Stimulated activated CD4-positive, alpha-beta T cell treated with anti-CD3 and anti-CD28 coated beads, TNF-alpha, amount 100 ng/mL, for 48 hours (primary cell): ENCODE measurements around the gene ECT2L.
A peak's percentile ranks its signal among the peaks of the same experiment; 100 is the strongest.

ENCODE experiments used
- DNase-seq, 3 donors: peaks; one replicate each; pipeline ENCODE4 v3.0.0-alpha.2; 2020; ENCODE audit warnings: low read depth in 3 of 3

ECT2L gene, protein sequence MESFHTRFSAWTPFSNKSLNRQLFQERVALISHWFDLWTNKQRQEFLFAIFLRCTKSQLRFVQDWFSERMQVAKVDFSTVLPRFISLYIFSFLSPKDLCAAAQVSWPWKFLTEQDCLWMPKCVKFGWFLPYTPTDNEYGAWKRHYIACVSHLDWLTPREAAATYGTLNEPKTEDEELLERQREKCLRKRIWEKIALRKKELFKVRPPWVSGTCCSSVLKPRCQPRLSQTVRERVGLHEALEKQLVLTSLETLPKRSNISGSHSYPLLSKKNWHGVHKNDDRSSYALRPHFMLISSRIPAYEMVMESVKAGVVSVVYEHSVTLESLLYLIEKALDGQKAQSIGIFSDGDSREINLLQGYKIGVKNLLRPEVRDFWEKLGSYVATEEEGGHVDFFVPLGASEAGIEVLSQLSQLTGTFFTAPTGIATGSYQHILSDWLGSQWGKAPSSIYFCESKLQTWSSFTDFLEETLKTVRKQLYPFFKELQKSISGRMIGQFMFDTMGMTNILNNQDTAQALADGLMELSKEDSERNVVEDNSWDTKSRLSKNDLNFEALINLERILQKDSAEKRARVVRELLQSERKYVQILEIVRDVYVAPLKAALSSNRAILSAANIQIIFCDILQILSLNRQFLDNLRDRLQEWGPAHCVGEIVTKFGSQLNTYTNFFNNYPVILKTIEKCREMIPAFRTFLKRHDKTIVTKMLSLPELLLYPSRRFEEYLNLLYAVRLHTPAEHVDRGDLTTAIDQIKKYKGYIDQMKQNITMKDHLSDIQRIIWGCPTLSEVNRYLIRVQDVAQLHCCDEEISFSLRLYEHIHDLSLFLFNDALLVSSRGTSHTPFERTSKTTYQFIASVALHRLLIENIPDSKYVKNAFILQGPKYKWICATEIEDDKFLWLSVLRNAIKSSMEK

DNA sequence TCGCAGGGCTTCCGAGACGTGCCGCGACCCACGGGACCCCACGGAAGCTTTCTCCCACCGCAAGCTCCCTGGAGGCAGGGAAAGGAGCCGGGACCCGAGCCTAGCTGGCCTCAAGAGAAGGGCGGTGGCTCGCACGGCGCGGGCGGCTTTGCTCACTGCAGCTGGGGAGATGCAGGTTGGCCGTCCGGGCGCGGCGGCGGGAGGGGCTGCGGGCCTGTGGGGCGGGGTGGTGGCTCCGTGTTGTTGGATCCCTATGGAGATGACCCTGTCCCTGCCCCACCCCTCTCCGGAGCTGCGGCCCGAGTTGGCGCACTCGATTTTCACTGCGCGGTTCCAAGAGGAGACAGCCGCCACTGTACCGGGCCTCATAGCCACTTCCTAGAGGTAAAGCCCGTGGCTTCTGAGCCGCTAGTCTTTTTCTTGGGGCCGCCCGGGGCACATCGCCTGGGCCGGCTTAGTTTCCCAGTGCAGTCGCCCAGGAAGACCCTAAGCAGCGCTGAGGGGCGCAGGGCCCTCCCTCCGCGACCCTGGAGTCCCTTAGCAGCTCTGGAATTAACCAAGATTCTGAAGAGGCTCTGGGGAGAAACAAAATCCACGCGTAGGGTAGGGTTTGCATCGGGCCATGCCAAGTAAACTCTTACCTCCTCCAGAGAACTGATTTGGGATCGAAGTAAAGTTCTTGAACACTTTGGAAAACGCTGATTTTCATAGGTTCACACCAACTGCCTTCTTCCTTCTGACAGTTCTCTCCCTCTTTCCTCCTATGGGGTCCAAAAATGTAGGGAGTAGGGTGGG lies at the start of gene ECT2L:
ECT2L (plus strand) TSS at position 279 of the 795 bp plus-strand sequence. CDS start 17,188 bp downstream, outside the sequence.
- no peak for DNase-seq

DNA sequence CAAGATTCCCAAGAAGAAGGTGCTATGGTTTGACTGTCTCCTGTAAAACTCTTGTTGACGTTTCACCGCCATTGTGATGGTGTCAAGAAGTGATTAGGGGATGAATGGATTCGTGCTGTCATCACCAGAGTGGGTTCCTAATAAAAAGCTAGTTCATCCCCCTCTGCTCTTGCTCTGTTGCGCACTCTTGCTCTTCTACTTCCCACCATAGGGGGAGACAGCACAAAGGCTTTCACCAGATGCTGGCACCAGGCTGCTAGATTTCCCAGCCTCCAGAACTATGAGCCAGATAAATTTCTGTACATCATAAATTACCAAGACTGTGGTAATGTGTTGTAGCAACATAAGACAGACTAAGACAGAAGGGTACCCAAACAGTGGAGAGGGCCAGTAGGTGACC lies 43.9 kb upstream of the ECT2L start:
- no peak for DNase-seq

DNA sequence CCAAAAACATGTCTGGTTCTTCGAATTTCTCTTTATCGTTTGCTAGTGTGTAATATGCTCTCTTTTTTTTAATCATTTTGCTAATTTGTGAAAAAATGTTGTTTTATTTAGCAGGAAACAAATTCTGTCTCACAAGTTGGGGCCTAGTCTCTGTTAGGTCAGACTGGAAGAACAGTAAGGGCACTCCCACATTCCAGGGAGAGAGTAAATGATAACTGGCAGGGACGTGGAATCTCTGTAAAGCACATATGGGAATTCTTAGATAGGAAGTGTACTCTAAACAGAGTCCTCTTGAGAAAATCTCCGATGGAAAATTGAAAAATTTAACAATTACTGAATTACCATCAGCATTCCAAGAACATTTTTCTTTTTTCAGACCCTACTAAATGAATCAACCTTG lies 38.8 kb upstream of the ECT2L start:
- DNase-seq: no peak

DNA sequence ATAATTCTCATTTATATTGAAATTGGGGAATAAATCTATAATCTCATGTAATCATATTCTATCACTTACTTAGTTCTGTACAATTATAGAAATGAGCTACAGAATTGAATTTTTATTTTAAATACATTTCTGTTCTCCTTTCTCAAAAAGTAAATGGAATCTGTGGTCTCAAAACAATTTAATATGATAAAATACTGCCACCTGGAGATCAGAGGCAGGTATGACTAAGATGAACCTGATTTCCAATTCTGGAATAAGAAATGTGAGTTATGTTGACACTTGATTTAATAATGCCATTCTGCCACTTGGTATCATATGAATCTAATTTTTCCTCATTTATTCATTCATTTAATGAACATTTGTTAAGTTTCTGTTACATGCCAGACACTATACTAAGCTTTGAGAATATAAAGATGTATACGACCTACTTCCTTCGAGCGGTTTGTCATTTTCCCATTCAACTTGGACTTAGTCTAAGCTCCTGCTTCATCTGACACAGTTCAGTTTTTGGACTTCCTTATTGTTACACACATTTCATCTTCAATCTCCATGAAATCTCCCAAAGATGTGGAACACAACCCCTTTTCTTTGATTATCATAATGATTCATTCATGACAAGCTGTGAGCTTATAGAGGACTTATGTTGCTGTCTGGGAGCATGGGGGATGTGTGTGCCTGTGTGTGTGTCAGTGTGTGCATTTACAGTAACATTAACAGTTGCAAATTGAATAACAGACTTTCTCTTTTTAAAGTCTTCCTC lies 29.8 kb upstream of the ECT2L start:
- DNase-seq: no peak

DNA sequence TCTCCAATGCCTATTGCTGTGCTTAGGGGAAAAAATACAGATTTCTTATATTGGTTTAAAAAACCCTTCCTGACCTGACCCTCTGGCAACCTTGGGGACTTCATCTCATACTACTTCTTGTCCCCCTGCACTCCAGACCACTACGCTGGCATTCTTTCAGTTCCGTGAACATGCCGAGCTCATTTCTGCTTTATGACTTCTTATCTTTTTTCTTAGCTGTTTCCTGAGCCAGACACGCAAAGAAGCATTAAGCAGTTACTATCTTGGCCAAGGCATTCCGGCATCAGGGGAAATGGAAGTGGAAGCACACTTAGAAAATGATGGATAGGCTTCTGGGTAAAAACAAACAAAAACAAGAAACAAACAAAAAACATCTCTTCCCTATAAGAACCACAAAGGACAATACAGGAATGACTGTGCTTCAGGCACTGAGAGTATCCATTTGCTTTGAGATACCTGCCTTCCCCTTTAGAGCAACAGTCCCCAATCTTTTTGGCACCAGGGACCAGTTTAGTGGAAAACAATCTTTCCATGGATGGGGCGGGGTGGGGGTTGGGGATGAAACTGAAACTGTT lies 26.7 kb upstream of the ECT2L start:
- DNase-seq: no peak

DNA sequence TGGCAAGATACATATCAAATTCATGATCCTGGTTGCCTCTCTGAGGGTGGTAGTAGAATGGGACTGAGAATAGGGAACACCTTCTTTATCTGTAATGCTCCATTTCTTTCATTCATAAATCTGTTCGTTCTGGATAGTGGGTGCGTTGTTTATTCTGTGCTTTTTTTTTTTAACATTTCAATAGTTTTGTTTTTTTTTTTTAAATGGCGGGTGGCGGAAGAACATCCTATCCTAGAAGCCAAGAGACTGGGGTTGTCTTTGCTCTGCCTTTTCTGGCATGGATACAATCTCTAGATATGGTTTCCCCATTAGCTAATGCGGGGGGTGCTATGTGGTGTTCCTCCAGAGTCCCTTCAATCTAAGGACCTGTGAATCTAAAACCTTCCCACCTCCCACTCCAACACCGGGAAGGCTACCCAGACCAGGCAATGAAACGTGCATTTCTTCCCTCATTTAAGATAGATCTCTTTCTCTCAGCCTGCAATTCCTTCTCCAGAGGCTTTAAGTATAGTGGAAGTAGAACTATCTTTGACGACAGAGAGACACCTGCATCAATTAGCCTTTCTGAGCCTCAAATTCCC lies 23.2 kb upstream of the ECT2L start:
- DNase-seq: no peak

DNA sequence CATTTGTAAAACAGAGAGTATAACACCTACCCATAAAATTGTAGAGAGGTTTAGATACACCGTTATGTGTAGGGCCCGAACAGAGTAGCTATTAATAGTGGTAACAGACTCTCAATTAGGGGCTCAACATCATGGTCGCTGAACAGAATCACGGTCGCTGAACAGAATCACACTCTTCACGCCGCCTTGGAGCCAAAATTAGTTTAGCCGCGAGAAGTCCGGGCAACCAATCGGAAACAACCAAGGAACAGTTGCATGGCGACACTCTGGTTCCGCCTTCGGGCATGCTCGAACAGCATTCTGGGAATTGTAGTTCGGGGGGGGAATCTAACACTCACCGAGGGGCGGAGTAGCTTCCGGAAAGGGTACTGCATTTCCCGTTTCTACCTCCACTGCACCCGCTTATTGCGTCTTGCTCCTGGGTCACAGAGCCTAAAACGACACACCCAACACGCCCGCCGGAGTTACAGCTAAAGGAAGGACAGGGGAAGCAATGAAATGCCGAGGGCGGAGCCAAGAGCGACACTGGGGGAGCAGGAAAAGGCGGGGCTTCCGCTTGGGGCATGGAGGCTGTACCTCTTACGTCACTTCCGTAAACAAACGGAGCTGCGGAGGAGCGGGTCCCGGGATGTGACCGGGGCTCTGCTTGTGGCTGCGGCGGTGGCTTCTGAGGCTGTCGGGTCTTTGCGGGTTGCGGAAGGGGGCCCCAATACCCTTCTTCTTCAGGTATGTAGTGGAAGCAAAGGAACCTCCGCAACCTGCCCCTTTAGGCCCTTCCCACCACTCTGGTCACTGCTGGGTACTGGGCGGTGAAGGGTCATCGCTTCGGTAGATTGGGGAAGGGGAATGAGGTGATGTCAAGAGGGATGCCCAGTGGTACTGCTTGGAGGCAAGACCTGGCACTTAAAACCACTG lies 22.5 kb upstream of the ECT2L start, which contains the start of gene CCDC28A:
CCDC28A (plus strand) TSS at position 593 of the 915 bp plus-strand sequence. CDS start 2,352 bp downstream, outside the sequence.
- peak; percentile 85 to 91 (median 86) for DNase-seq

DNA sequence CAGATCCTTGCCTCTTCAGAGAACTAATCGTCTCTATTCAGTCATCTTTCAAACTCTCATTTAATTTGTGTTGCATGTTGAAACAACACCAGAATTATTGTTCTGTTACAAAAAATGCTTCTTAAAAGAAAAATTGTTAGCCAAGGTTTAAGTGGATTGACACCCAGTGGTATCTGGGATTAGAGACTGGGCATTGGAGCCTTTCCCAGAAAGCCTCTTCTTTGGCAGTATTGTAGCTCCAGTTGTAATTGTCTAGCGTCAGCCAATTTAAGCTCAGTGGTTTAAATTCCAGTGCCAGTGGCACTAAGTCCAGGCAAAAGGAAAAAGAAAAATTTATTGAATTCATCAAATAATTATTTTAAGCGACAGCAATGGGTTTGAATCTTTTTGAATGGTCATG lies 21.5 kb upstream of the ECT2L start:
- no peak for DNase-seq

DNA sequence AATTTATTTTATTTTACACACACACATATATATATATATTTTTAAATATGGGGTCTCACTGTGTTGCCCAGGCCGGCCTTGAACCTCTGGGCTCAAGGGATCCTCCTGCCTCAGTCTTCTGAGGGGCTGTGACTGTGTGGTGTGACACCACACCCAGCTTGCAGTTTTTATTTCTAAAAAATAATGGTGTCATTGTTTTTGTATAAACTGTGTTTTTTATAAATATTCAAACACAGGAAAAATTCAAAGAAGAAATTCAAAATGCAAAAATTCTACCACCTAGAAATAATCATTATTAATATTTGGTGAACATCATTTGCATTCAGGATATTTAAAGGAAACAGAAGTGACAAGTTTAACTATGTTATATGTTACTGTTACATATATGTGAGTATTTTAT lies 19.2 kb upstream of the ECT2L start:
- no peak for DNase-seq

DNA sequence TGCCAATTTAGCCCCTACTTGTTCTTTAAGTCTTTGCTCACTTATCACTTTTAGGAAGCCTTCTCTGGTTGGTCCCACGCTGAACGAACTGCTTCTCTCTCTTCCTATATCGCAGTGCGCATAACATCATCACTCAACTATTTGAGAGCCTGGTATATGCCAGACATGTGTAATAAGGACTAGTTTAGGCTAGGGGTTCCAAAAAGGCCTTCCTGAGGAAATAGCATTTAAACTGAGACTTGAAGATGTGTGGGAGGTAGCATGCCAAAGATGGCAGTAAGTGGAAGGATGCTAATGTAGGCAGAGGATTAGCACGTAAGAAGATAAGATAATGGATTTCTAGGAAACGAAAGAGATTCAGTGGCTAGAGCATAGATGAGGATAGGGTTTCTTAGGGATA lies 17.6 kb upstream of the ECT2L start:
- DNase-seq: no peak

DNA sequence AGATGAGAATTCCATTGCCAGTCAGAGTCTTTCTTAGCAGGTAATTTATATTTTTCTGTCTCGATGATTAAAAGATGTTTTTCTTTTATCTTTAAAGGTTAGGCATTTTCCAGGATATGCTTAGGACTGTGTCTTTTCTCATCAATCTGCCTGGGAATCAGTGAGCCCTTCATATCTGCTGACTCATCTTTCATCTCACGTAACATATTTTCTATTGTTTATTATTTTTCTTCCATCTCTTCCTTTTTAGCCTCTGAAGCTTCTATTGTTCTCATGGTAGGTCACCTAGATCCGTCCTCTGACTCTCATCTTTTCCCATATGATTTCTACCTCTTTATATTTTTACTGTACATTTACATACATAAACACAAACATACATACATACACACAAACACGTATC lies 13.6 kb upstream of the ECT2L start:
- DNase-seq: no peak

DNA sequence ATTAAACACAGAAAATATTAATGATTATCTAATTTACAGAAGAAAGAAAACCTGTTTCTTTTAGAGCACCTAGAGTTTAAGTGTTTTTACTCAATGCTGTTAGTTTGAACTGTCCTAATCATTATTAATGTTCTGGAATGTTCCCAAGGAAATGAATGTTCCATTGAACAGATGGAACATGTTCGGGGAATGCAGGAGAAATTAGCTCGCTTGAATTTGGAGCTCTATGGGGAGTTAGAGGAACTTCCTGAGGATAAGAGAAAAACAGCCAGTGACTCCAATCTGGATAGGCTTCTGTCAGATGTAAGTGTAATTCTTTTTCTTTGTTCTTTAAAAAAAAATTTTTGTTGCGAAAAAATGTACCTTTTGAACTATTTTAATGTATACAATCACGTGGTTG lies 10.8 kb upstream of the ECT2L start:
- no peak for DNase-seq

DNA sequence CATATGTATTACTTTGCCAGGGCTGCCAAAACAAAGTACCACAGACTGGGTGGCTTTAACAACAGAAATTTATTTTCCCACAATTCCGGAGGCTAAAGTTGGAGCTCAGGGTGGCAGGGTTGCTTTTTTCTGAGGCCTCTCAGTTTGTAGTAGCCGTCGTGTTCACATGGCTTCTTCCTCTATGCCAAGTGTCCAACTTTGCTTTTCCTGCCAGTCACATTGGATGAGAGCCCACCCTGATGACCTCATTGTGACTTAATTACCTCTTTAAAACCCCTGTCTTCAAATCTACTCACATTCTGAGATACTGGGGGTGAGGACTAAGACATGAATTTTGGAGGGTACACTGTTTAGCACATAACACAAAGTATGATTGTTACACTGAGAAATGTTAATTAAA lies 9.9 kb upstream of the ECT2L start:
- DNase-seq: no peak

DNA sequence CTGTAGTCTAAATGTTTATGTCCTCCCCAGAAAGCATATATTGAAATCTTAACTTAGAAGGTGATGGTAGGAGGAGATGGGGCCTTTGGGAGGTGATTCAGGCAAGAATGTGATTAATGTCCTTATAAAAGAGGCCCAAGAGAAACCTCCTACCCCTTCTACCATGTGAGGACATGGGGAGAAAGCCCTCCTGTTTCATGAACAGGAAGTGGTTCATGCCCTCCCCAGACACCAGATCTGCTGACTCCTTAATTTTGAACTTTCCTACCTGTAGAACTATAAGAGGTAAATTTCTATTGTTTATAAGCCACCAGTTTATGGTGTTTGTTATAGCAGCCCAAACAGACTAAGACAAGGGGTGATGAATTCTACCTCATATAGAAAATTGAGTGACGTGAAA lies 8.7 kb upstream of the ECT2L start:
- no peak for DNase-seq

DNA sequence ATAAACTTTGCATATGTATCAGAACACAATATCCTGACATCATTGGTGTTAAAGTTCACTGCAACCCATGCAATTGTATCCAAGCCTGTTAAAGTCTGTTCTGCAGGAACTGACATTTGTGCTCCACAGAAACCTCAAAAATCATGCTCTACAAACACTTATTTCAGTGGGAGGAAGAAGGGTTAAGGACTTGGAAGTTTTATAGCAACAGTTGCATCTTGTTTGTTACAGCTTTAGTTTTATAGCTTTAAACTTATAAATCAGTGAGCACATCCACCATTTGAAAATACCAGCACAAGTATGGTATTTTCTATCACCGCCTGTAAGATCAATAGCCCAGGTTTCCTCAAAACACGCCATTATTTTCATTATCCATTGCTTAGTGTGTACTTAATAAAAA lies 884 bp downstream of the ECT2L start:
- no peak for DNase-seq

DNA sequence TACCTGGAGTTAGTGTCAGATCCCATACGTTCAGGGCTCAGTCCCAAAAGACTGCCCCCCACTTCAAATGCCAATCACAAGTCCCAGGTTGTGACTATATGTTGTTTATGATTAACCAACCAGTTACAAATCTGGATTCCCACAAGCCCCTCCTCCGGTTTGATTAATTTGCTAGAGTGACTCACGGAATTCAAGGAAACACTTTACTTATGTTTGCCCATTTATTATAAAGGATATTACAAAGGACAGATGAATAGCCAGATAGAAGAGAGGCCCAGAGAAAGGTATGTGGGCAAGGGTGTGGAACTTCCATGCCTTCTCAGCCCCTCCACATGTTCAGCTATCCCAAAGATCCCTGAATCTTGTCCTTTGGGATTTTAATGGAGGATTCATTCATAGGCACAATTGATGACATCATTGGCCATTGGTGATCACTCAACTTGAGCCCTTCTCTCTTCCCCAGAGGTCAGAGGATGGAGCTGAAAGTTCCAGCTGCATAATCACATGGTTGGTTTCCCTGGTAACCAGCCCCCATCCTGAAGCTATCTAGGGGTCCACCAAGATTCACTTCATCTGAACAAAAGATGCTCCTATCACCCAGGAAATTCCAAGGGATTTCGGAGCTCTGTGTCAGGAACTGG lies 2.0 kb downstream of the ECT2L start:
- DNase-seq: no peak

DNA sequence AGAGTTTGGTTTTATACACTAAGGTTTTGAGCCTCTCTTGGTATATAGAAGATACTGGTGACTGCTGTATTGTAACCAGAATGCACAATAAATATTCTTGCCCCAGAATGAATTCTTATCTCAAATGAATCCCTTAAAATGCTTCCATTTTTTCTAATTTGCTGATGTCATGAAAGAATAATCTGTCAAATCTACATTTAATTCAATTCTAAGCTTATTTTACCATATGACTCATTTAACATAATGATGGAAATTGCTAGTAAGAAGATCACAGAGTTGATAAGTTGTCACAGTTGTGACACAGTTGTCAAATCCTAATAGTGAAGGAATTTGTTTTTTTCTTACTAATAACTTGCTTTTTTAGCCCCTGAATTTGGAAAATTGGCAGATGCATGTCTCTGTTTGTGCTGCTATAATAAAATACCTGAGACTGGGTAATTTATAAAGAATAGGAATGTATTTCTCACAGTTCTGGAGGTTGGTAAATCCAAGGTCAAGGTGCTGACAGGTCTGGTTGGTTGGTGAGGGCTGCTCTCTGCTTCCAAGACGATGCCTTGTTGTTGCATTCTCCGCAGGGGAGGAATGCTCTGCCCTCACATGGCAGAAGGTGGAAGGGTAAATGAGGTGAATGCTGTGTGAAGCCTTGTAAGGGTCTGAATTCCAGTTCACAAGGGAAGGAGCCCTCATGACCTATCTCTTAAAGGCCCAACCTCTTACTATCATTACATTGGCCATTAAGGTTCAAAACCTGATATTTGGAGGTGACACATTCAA lies 4.7 kb downstream of the ECT2L start:
- no peak for DNase-seq

DNA sequence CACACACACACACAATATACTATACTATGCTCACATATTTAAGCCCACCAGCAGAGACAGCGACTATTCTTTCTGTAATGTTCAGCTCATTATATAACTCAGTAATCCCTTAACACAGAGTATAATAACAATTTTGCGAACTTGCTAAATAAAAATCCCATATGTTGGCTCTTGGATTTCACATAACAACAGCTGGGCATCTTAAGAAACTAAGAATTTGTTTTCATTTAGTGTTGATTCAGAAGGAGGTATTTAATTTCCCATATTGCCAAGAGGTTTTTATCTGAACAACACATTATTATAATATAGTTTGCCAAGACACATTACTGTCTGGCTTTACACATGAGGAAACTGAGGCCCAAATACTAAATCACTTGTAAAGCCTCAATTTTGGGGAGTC lies 7.4 kb downstream of the ECT2L start:
- DNase-seq: no peak
